Limb (tissue), 2 donors: ENCODE results near the gene GTF3C2.

Experiments
- DNase-seq, 2 donors: peaks; one replicate each; pipeline ENCODE4 v3.0.0-alpha.2; 2016; ENCODE audit errors: extremely low spot score in 2 of 2

Gene GTF3C2, protein sequence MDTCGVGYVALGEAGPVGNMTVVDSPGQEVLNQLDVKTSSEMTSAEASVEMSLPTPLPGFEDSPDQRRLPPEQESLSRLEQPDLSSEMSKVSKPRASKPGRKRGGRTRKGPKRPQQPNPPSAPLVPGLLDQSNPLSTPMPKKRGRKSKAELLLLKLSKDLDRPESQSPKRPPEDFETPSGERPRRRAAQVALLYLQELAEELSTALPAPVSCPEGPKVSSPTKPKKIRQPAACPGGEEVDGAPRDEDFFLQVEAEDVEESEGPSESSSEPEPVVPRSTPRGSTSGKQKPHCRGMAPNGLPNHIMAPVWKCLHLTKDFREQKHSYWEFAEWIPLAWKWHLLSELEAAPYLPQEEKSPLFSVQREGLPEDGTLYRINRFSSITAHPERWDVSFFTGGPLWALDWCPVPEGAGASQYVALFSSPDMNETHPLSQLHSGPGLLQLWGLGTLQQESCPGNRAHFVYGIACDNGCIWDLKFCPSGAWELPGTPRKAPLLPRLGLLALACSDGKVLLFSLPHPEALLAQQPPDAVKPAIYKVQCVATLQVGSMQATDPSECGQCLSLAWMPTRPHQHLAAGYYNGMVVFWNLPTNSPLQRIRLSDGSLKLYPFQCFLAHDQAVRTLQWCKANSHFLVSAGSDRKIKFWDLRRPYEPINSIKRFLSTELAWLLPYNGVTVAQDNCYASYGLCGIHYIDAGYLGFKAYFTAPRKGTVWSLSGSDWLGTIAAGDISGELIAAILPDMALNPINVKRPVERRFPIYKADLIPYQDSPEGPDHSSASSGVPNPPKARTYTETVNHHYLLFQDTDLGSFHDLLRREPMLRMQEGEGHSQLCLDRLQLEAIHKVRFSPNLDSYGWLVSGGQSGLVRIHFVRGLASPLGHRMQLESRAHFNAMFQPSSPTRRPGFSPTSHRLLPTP

DNA sequence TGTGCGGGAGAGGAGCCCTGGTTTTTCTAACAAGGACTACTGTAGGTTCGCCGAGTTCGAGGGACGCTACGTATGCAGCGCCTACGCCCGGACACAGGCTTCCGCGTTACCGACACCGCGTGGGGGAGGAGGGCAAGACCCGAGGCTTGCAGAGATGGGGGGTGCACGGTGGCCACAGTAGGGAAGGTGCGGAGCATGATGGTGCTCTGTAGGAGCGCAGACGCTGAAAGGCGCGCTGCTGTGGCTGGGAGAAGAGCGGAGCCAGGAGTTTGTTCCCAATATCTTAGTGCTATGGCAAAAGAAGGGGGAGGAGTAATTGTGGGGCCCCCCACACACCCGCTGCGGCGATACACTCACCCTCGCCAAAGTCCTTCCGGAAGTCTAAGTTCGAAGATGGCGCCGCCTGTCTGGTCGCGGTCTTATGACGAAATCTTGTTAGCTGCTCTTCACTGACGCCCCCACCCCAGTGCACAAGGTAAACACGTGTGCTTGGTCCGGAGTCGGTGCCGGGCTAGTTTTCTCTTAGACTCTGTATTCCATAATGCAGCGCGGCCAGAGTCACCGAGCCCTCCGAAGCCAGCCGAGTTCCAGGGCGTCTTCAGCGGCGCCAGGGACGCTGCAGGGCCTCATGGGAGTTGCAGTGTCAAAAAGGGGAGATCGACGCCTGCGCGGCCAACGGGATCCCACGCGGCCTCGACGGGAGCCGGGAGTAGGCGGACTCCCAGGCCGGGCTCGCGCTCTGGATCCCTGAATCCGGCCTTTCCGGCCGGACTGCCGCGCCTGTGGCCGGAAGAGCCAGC, at the start of gene GTF3C2:
GTF3C2 (minus strand) TSS at position 383 of the 800 bp plus-strand sequence. CDS start 13,210 bp downstream, outside the sequence.
- DNase-seq: peak; percentile 95 to 96

DNA sequence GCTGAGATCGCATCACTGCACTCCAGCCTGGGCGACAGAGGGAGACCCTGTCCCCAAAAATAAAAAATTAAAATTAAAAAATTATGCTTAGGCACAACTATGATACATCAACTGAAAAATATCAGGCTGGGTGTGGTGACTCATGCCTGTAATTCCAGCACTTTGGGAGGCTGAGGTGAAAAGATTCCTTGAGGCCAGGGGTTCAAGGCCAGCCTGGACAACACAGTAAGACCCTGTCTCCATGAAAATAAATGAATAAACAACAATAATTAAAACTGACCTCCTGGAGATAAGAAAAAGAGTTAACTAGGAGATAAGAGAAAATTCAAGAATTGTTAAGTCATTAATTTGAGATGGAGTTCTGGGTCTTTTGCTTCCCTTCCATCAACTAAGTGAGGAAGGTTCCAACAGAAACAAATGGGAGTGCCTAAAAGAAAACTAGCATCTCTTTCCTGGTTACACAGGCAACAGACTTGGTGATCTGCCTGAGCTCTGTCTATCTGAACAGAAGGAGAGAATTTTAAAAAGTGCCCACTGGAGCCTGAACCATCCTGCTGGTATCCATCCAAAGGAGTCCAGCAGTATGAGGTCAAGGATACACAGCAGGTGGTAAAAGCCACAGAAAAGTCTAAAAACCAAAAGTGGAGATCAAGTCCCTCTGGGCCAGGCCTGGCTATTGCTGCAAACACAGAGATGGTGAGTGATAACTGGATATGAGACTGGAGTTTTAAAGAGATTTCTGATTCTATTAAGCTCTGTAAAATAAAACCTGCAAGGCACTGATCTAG, 44.0 kb upstream of the GTF3C2 start:
- DNase-seq: no peak

DNA sequence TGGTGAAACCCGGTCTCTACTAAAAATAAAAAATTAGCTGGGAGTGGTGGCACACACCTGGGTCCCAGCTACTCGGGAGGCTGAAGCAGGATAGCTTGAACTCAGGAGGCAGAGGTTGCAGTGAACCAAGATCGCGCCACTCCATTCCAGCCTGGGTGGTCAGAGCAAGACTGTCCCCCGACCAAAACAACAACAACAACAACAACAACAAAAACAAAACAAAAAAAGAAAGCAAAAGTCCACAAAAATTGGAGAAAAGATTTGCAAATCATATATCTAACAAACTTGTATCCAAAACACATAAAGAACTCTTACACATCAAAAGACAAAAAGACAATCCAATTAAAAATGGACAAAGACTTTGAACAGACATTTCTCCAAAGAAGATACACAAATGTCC, 42.4 kb upstream of the GTF3C2 start:
- no peak for DNase-seq

DNA sequence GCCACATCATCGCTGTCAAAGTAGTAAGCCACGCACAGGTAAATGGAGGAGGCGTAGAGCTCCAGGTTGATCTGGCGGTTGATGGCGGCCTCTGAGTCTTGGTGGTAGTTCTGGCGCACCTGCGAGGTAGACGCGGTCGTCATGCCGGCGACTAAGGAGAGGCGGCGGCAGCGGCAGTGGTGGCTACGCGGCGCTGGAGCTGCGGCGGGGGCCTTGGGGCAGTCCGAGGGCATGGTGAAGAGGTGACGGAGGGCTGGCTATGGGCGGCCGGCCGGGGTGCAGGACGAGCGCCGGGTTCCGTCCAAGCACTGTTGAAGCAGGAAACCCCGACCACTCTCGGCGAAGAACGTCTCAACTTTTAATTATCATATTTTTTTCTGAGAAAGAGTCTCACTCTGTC, 36.7 kb upstream of the GTF3C2 start:
- DNase-seq: no peak

DNA sequence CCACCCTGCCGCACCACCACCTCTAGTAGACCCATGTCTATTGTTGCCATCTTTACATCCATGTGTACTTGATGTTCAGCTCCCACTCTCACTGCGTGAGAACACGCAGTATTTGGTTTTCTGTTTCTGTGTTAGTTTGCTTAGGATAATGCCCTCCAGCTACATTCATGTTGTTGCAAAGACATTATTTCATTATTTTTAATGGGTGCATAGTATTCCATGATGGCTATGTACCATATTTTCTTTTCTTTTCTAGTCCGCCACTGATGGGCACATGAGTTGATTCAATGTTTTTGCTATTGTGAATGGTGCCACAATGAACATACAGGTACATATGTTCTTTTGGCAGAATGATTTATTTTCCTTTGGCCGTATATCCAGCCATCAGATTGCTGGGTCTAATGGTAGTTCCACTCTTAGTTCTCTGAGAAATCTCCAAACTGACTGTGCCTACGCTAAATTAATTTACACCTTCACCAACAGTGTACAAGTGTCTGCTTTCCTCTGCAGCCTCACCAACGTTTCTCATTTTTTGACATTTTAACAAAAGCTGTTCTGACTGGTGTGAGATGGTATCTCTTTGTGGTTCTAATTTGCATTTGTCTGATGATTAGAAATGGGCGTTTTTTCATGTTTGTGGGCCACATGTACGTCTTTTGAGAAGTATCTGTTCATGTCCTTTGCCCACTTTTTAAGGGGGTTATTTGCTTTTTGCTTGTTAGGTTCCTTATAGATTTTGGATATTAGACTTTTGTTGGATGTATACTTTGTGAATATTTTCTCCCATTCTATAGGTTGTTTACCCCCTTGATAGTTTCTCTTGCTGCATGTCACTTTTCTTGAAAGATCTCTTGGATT, 34.5 kb upstream of the GTF3C2 start:
- DNase-seq: no peak

DNA sequence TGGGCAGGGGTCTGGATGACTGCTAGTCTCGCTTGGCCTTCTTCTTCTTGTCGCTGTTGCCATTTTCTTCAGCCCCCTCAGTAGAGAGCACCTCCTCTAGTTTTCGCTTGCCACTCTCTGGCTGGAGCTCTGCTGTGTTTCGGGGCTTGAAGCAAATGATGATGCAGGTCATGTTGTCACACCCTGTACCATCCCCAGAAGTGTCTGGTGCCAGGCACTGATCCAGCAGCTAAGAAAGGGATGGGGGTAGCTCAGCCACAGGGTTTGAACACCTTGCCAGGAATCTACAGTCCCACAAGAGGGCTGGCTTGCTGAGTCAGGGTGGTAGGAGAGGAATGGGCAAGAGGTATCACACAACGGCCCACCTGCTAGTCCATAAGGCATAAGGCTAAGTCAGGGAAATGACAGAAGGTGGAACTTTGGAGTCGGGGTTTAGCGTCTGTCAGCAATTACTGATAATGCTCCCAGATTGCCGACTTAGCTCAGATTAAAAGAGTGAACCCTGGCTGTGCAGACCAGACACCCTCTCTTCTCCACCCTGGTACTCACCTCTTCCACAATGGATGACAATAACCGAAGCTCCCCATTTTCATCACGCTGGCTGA, 25.1 kb upstream of the GTF3C2 start:
- no peak for DNase-seq

DNA sequence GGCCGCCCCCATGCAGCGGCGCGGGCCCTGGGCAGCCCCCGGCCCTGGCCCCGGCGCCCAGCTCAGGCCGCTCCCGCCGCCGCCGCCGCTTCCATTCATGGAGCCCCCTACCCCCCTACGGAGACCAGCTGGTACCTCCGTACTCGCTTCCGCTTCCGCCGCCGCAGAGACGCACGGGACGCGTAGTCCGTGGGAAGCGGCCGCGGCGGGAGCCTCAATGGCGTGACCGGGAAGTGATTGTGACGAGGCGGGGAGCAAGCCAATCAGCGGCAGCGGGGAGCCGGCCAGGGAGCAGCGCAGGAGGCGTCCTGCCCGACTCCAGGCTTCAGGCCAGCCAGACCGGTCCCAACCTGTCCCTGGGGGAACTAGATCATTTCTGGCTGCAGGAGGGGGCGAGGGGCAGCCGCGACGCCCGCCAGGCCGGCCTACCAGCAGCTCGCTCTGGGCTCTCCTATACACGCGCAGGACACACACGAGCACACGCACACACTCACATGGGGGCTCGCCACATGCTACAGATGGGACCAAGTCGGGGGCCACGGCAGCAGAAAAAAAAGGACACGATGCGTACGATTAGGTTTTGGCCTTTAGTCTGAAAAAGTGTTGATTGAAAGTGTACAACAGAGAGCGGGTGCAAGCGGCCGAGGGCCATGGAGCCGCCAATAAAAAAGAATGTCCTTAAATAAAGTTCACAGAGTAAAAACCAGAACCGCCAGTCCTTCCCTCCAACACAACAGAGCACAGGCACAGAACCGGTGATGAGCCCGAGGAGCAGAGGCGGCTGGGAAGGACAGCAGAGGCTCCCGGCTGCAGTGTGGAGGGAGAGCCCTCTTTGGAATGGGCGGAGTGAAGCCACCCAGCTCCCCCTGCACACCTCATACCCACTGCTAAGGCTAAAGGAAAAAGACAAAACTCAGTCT, 24.3 kb upstream of the GTF3C2 start, which contains the start of gene ZNF513:
ZNF513 (minus strand) TSS at position 109 of the 920 bp plus-strand sequence. CDS start 208 bp downstream, outside the sequence.
- DNase-seq: peak; percentile 96

DNA sequence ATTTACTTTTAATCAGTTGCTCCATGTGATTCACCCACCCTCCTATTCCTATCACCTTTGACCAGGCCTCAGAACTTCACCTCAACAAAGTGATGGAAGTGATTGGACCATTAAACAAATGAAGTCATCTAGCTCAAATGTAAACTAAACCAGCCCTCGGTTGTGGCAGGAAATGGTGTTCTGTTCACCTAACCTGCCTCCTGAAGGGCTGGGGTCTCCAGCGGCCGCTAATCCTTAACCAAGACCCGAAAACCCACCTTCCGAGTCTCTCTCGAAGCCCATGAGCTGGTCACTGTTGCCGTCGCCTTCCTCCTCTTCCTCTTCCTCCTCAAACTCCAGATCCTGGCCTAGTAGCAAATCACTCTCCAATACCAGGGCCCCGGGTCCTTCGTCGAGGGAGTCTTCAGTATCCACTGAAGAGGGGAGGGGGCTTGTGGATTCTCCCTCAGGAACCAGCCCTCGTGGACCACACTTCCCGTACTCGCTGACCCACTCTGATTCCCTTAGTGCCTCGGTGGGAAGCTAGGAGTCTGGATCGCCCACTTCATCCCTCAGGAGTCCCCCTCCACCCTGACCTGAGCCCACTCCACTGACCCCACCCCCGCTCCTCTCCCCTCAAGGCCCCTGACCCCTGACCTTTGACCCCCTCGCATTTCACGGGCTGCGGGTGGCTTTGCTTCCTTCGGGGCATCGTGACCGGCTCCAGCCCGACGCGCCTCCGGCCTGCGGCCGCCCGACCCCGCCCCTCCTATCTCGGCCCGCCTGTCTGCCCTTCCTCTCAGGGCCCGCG, 23.5 kb upstream of the GTF3C2 start:
- DNase-seq: peak in 1 of 2 donors; percentile 11

DNA sequence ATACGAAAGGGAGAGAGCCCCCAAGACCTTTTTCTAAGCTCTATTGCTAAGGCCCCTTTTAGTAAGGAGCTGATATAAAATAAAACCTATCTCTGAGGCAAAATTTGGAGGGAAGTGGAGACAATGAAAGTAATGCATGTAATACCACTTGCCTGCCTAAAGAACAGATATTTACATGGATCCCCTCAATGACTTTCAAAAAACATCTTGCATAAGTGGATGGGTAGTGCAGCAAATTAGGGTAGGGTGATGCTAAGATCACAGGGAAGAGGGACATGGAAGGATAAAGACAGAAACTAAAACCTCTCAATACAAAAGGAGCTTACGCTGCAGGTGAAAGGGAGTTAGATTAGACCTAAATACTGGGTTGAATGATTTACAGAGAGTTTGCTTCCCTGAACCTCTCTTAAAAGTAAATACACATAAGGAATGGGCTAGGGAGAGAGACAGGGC, 22.8 kb upstream of the GTF3C2 start:
- no peak for DNase-seq

DNA sequence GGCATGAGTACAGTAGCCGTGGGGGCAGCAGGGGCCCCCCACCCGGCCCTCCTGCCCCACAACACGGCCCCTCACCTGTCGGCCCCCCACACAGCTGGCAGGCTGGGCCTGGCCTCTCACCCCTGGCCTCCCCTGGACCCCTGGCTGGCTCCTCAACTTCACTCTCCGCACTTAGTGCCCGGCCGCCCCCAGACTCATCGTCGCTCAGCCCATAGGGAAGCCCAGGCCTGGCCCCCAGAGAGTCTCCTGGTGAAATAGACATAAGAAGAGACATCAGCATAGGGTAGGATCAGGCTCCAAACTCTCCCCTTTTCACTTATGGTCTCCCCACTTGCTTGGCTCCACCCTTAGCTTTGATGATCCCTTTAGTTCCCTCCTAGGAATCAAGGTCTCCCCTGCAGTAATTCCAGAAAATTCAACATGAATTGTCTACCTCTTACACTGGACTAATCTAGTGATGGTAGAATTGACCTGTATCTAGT, 22.3 kb upstream of the GTF3C2 start:
- DNase-seq: no peak

DNA sequence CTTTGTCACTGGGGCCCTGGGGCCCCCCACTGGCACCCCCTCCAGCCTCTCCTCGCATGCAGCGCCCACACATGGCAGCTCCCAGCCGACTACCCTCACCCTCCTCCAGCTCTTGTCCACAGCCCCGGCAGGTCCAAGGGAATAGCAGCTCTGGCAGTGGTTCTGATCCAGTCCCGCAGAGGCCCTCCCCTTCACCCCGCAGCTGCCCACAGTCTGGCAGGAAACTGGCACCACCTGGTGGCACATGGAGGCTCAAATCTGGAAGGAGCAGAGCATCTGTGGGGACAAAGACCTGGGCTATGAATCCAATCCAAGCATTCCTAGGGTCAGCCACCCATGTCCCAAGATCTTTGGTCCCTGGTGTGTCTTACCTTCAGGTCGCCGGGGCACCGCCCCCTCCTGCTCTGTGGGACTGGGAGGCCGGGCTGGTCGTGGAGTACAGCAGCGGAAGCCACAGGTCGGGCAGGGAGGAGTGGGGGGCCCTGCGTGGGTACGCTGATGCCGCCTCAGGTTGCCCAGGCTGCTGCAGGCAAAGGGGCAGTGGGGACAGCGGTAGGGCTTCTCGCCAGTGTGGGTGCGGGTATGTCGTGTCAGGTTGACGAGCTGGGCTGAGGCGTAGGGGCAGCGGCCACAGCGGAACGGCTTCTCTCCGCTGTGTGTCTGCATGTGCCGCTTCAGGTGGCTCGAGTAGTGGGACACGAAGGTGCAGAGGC, 21.7 kb upstream of the GTF3C2 start:
- DNase-seq: no peak

DNA sequence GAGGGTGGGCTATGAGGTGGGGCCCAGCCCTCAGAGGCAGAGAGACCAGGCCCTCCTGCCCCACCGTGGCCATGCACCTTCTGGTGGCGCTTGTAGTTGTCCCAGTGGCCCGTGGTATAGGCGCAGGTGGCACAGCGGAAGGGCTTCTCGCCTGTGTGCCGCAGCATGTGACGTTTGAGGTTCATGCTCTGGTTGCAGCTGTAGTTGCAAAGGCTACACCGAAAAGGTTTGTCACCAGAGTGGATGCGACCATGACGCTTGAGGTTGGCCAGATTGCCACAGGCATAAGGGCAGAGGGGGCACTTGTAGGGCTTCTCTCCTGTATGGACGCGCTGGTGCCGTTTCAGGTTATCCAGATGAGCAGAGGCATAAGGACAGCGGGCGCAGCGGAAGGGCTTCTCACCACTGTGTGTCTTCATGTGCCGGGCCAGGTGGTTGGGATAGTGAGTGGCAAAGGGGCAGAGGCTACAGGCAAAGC, 21.1 kb upstream of the GTF3C2 start:
- DNase-seq: no peak

DNA sequence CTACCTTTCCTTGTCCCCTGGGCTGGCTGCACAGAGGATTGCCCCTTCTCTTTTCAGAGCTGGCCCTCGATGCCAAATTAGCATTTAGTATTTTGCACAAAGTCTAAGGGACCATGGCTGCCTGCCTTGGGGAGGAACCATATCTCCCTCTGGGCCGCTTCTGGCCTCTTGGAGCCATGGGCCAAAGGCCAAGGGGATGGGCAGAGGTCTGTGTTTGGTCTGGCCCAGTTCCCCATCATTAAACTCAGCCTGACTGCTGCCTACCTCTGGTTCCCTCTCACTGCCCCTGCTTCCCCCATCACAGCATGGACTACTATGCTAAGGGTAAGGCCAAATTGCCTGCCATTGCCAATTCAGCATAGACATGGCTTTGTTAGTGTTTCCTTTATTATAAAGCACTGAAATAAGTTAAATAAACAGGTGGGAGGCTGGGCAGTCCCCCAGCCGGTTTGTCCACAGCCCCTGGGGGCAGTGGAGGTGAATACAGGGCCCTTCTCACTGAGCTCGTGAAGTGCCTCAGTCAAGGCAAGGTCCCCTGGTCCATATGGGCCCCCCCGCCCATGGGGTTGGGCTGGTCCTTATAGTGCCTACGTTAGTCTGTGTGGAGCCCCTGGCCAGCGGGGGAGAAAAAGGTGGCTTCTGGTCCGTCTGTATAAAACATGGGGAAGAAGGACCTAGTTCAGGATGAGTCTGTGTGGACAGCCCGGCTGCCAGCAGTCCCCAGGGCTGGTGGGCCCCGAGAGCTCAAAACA, 20.5 kb upstream of the GTF3C2 start:
- no peak for DNase-seq

DNA sequence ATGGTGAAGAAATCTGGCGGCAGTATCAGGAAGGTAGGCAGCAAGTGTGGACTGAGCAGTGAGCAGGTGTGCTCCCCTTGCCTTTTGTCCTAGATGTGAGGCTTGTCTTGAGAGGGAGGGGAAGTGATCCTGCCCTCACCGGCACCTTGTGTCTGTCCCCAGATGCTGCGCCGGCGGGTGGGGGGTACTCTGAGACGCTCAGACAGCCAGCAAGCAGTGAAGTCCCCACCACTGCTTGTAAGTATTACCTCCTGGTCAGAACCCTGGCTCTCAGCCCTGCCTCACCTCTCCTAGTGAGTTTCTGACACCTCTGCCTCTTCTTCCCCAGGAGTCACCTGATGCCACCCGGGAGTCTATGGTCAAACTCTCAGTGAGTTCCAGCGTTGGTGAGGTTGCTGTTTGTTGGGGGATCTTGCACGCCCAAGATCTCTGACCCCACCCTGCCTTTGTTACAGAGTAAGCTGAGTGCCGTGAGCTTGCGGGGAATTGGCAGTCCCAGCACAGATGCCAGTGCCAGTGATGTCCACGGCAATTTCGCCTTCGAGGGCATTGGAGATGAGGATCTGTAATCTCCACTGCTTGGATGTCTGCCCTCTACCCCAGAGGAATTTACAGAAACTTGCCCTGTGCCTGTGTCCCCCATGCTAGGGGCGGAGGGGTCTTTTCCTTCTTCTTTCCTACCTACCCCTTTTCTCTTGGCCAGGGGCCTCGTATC, 19.7 kb upstream of the GTF3C2 start:
- DNase-seq: no peak

DNA sequence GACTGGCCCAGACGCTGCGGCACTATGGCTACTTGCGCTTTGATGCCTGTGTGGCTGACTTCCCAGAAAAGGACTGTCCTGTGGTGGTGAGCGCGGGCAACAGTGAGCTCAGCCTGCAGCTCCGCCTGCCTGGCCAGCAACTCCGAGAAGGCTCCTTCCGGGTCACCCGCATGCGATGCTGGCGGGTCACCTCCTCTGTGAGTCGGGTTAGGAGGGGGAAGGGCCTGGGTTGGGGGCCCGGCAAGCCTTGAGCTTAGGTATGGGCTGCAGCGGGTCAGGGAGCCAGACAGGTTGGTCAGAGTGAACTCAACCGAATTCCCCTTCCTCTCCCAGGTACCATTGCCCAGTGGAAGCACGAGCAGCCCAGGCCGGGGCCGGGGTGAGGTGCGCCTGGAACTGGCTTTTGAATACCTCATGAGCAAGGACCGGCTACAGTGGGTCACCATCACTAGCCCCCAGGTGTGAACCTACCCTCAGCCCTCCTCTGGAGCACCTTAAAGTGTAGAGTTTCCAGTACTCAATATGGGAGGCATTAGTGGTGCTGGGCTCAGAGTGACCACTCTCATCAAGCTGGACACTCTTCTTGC, 19.0 kb upstream of the GTF3C2 start:
- DNase-seq: no peak
